ENCODE measurements around the gene CHML.

GRCh38 chr1:241638099-241638682 is 2.0 kb downstream of the CHML start:
- TF ChIP-seq CTCF (IDR thresholded peaks at IDR 0.05) (no peak), POLR2A (IDR thresholded peaks at IDR 0.05) (no peak)
